Stimulated activated CD8-positive, alpha-beta memory T cell treated with anti-CD3 and anti-CD28 coated beads, Interleukin-7, amount 100 ng/mL, for 4 hours (primary cell): ENCODE results near the gene TRPC4AP.

Experiments used
- DNase-seq, 2 donors: peaks; one replicate each; pipeline ENCODE4 v3.0.0-alpha.2; 2020; ENCODE audit warnings: low read depth in 2 of 2

The TRPC4AP gene

DNA sequence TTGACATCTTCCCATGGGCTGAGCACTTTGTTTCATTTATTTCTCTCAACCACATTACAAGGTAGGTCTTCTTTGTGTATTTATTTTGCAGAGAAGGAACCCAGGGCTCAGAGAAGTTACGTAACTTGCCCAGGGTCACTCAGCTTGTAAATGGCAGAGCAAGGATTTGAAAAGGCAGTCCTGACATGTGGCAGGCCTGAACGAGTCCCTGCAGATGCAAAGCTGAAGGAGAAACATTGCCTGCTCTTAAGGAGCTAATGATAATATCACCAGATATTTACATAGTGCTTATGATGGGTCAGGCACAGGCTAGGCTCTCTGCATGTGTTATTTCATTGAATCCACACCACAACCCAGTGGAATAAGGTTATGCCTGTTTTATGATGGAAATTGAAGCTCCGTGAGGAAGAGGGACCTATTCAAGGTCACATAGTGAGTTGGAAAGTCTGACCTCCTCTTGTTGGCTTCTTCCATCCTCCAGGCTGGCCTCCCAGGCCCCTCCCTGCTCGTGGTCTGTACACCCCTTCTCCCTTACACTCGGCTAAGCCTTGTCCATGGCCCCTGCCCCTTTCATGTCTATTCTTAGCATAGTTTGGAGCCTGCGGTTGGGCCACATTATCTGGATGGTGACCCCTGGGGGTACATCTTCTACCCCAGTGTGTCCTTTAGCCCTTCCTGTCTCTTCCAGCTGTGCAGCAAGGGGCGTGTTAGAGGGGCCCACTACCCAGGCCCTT is 124.4 kb downstream of the TRPC4AP start:
- DNase-seq: no peak

DNA sequence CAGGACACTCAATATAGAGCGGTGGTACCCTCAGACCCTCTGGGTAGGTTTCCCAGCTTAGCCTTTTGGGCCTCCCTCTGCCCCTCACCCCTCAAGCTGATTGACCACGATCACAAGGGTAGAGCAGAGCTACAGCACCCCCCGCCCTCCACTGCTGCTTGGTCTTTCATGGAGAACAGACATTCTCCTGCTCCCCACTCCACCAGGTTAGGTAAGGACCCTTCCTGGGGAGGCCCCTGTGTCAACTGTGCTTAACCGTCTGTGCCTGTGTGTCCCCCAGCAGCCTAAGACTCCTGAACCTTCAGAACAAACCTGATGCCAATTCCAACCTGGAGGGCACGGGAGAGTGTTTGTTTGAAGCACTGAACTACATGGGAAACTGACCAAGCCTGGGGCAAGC is 125.2 kb downstream of the TRPC4AP start:
- DNase-seq: no peak

DNA sequence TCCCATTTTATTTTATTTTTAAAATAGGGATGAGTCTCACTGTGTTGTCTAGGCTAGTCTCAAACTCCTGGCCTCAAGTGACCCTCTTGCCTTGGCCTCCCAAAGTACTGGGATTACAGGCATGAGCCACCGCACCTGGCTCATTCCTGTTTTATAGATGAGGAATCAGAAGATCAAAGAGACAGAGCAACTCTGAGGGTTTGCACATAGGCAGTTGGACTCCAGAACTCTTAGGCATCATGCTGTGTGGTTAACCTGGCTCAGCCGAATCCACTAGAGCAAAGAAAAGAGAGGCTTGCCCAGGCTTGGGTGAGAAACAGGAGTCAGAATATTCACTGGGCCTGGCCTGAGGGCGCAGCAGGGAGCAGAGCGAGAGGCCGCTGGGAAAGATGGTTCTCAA is 127.6 kb downstream of the TRPC4AP start:
- no peak for DNase-seq

DNA sequence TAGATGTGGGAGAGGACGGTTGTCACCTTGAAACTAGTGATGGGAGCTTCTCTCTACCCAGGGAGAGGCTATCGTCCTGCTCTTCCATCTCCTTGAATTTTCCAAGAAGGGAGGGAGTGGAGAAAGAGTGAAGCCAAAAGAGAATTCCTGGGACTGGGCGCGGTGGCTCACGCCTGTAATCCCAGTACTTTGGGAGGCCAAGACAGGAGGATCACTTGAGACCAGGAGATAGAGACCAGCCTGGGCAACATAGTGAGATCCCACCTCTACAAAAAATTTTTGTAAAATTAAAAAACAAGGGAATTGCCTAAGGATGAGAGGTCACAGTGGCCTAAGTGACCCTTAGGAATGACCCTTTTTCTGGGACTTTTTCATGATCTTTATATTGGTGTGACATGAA is 128.1 kb downstream of the TRPC4AP start:
- no peak for DNase-seq

DNA sequence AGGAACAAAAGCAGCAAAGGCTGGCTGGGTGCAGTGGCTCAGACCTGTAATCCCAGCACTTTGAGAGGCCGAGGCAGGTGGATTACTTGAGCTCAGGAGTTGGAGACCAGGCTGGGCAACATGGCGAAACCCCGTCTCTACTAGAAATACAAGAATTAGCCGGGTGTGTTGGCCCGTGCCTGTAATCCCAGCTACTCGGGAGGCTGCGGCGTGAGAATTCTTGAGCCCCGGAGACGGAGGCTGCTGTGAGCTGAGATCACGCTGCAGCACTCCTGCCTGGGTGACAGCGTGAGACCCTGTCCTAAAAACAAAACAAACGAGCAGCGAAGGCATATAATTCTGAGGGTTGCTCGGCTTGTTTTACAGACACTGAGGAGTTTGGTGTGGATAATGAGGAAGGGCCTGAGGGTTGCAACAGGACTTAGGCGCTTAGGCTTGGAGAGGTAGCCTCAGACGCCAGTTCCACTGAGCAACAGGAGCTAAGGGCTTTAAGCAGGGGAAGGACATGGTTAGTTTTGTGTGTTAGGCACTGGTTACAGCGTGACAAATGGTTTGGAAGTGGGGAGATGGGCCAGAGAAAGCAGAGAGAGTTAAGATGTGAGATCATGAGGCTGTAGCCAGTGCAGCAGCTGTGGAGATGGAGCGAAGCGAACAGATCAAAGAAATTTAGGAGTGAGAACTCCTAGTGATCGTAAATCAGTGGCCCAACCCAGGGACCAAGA is 135.7 kb downstream of the TRPC4AP start:
- no peak for DNase-seq

DNA sequence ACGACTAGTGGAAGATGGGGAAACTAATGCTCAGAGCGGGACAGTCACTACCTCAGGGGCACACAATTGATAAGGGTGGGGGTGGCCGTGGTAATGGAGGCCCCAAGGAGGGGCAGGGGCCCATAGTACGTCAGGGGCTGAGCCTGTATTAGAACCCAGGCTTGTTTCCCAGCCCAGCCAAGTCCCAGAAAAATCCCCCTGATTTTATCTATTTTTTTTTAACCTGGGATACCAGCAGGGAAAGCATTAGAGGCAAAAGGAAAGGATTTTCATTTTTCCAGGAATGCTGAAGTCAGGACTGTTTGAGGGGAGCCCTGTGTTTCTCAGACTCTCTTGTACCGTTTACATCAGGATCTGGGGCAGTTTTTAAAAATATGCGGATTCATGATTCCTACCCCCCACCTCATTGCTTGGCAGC is 136.6 kb downstream of the TRPC4AP start:
- no peak for DNase-seq

DNA sequence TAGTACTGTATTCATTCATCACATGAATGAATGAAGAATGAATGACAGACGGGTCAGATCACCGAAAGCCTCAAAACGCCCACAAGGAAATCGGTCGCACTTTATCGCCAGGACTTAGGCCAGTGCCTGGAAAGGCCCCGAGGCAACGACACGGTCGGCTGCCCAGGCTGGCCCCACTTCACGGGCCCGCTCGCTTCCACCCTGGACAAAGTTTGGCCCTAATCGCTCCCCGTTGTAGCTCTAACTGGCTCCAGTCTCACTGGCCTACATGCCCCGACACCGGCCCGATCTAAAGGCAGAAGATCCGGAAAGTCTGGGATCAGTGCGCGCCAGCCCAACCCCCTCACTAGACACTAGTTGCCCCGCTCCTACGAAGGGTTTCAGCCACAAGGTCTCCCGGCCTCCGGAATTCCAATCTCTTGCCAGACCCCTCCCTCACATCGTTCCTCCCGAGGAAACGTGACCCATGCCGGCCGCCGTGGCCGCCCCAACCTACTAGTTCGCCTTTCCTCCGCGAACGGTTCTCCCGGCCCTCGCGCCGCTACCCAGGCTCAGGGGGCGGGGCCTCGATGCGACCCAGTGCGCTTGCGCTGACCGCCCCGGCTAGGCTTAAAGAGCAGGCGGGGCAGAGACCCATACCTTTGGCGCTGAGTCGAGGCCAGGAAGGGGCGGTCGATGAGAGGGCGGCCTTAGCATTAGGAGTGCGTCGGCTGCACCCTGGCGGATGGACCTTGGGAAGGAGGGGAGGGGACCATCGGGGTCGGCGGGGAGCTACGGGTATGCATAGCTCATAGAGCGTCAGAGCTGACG is 137.2 kb downstream of the TRPC4AP start, which contains the start of the genes GSS and MYH7B:
Gene GSS, minus strand, starts transcription at position 576 of the 810 bp plus-strand sequence. CDS start 3,954 bp downstream, outside the sequence.
Gene MYH7B, plus strand, starts transcription at position 638 of the 810 bp plus-strand sequence. CDS start 22,138 bp downstream, outside the sequence.
- DNase-seq: peak; percentile 90 to 93

DNA sequence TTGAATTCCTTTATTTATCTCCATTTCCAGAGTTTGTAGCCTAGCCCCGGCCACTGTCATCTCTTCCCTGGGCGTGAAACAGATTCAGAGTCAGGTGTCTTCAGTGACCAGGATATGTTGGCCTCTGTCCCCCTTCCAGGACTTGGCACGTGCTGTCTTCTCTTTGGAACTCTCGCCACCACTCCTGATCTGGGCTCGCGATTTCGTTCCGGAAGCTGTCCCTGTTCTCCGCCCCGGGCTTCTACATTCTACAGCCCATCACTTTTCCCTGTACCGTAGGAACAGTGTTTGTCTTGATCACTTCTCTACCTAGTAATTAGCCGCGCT is 137.7 kb downstream of the TRPC4AP start:
- no peak for DNase-seq

DNA sequence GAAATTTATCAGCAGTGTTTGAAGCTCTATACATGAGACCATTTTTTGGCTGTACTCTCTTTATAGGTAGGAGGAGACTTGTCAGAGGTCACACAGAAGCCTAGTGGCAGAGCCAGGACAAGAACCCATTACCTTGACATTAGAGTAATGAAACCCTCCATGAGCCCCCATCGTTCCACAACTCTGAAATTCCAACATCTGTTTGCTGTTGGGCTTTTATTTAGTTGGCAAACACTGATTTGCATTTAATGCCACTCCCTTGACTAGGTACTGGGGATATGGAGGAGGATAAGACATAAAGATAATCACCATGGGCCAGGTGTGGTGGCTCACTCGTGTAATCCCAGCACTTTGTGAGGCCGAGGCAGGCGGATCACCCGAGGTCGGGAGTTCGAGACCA is 138.6 kb downstream of the TRPC4AP start:
- DNase-seq: no peak

DNA sequence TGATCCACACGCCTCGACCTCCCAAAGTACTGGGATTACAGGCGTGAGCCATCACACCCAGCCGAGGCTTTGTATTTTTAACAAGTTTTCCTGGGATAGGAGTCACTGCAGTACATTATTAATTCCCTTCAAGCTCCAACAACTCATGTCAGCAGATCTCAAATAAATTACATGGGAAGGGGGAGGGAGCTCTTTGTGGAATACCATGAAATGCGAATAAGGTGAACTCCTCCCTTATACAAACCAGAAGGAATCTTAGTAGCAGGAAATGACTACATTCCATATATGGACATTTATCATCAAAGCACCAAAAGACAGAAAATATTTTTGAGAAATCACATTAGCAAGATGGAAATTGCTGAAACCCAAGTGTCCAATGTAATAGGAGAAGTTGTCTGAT is 139.9 kb downstream of the TRPC4AP start:
- DNase-seq: no peak
